NCI-H510A treated with DMSO at 0.1 percent for 48 hours (cell line): ENCODE results near the gene SLC28A1.
"Not testable (repeated sequence)": the region's sequence is repeated elsewhere in the genome, so short reads cannot be mapped to it uniquely, and the experiment has no call there.

Experiments used
- DNase-seq: peaks from one replicate; lab custom pipeline; 2025; lab: John Stamatoyannopoulos, UW

Gene SLC28A1

GRCh38 chr15:84970843-84971242, 86.4 kb downstream of the SLC28A1 start:
- DNase-seq, result no peak

- DNase-seq, result no peak
Observed at GRCh38 chr15:84973492-84974460, 89.3 kb downstream of the SLC28A1 start.

- DNase-seq, result no peak
Observed at GRCh38 chr15:84975871-84976351, 91.4 kb downstream of the SLC28A1 start.

GRCh38 chr15:84976746-84977345, 92.4 kb downstream of the SLC28A1 start:
- no peak for DNase-seq

- no peak for DNase-seq
Observed at GRCh38 chr15:84979651-84980050, 95.2 kb downstream of the SLC28A1 start.

- peak; percentile 63 for DNase-seq
Observed at GRCh38 chr15:84980196-84981053, 96.0 kb downstream of the SLC28A1 start.

- peak; percentile 69 for DNase-seq
Observed at GRCh38 chr15:84981054-84981710, 96.7 kb downstream of the SLC28A1 start.

GRCh38 chr15:84981711-84982300, 97.3 kb downstream of the SLC28A1 start, which contains the start of gene PDE8A:
PDE8A (plus strand) TSS chr15:84981856; CDS start chr15:84982163, 307 bp downstream.
- DNase-seq, result no peak

- no peak for DNase-seq
Observed at GRCh38 chr15:84982301-84982920, 97.9 kb downstream of the SLC28A1 start.

- no peak for DNase-seq
Observed at GRCh38 chr15:84983294-84983693, 98.8 kb downstream of the SLC28A1 start.

- no peak for DNase-seq
Observed at GRCh38 chr15:84983711-84984110, 99.2 kb downstream of the SLC28A1 start.

- DNase-seq, result no peak
Observed at GRCh38 chr15:84985158-84985557, 100.7 kb downstream of the SLC28A1 start.

GRCh38 chr15:84987351-84987750, 102.9 kb downstream of the SLC28A1 start:
- DNase-seq, result not testable (repeated sequence)

- DNase-seq, result no peak
Observed at GRCh38 chr15:84987949-84988624, 103.6 kb downstream of the SLC28A1 start.

GRCh38 chr15:84988909-84989644, 104.6 kb downstream of the SLC28A1 start:
- DNase-seq, result no peak

GRCh38 chr15:84990507-84990906, 106.0 kb downstream of the SLC28A1 start:
- no peak for DNase-seq

GRCh38 chr15:84991014-84991712, 106.7 kb downstream of the SLC28A1 start:
- no peak for DNase-seq

GRCh38 chr15:84992157-84992944, 107.9 kb downstream of the SLC28A1 start:
- DNase-seq, result no peak
